Measurements from ENCODE around the gene SLC30A10. TPM values are rescaled to one million over a fixed set of nuclear protein-coding genes. Genes with fewer than 3 reads are reported as not detected.
"Not testable (repeated sequence)": the region's sequence is repeated elsewhere in the genome, so short reads cannot be mapped to it uniquely, and the experiment has no call there.

The SLC30A10 gene
- total and polyA plus RNA-seq, 7 experiments from 2014 or later: not detected

- intact Hi-C loops (cut with micrococcal nuclease): not testable (repeated sequence)
Measured at GRCh38 chr1:219948766-219949165, 20.4 kb upstream of the SLC30A10 start.

GRCh38 chr1:219945795-219946194 is 17.4 kb upstream of the SLC30A10 start:
- no peak overlapping the region for H3K4me3 ChIP-seq (ENCODE audit: low read length)
- intact Hi-C loops (cut with micrococcal nuclease): no loop called here
- CTCF ChIA-PET: no interaction called here
- Mint-ChIP-seq H3K27me3 (peaks cover 22 to 35% (median 25%) of the 10 kb centered on the region in 5 donors), H3K4me1 (peaks cover 0 to 2% (median 0%) of the 10 kb centered on the region in 7 donors), H3K4me3 (no peak overlapping the region), H3K36me3 (no peaks in the 10 kb centered on the region), H3K27ac (no peak overlapping the region), H3K9me3 (peaks cover 0 to 18% (median 5%) of the 10 kb centered on the region in 11 donors)
- ATAC-seq (no peak), DNase-seq (no peak)
- H3K36me3 ChIP-seq (ENCODE audit: control insufficient read depth in 2 of 3, insufficient read depth in 3 of 3, low read length in 3 of 3): no peaks in the 10 kb centered on the region
- no peaks in the 10 kb centered on the region for H3K9me3 ChIP-seq (ENCODE audit: control insufficient read depth in 2 of 3, low read length in 3 of 3)
- H3K27ac ChIP-seq (ENCODE audit: low read depth, low read length): no peak overlapping the region
- POLR2A ChIA-PET: no interaction called here
- H3K4me1 ChIP-seq (ENCODE audit: control insufficient read depth in 2 of 2, insufficient read depth in 2 of 2, low read length in 2 of 2): no peaks in the 10 kb centered on the region
- H3K27me3 ChIP-seq (ENCODE audit: control insufficient read depth in 2 of 2, insufficient read depth in 2 of 2, low read length in 2 of 2): no peaks in the 10 kb centered on the region

More at GRCh38 chr1:219948766-219949165, 20.4 kb upstream of the SLC30A10 start:
- H3K27me3 Mint-ChIP-seq: peaks cover 8 to 17% (median 14%) of the 10 kb centered on the region in 5 donors
- ATAC-seq; H3K27me3 ChIP-seq (ENCODE audit: control insufficient read depth in 2 of 2, insufficient read depth in 2 of 2, low read length in 2 of 2); H3K4me1 ChIP-seq (ENCODE audit: control insufficient read depth in 2 of 2, insufficient read depth in 2 of 2, low read length in 2 of 2); POLR2A ChIA-PET; H3K36me3 Mint-ChIP-seq; H3K4me3 Mint-ChIP-seq; H3K27ac Mint-ChIP-seq; H3K9me3 Mint-ChIP-seq; H3K27ac ChIP-seq (ENCODE audit: low read depth, low read length); H3K9me3 ChIP-seq (ENCODE audit: control insufficient read depth in 2 of 3, low read length in 3 of 3); H3K4me1 Mint-ChIP-seq; DNase-seq; H3K4me3 ChIP-seq (ENCODE audit: low read length); H3K36me3 ChIP-seq (ENCODE audit: control insufficient read depth in 2 of 3, insufficient read depth in 3 of 3, low read length in 3 of 3); CTCF ChIA-PET: not testable (repeated sequence)

- Histone ChIP-seq H3K9me3 (ENCODE audit: control insufficient read depth in 2 of 3, low read length in 3 of 3) (no peaks in the 10 kb centered on the region), H3K4me1 (ENCODE audit: control insufficient read depth in 2 of 2, insufficient read depth in 2 of 2, low read length in 2 of 2) (no peaks in the 10 kb centered on the region), H3K27ac (ENCODE audit: low read depth, low read length) (no peak overlapping the region), H3K27me3 (ENCODE audit: control insufficient read depth in 2 of 2, insufficient read depth in 2 of 2, low read length in 2 of 2) (no peaks in the 10 kb centered on the region), H3K4me3 (ENCODE audit: low read length) (no peak overlapping the region), H3K36me3 (ENCODE audit: control insufficient read depth in 2 of 3, insufficient read depth in 3 of 3, low read length in 3 of 3) (no peaks in the 10 kb centered on the region)
- ChIA-PET POLR2A (no interaction called here), CTCF (no interaction called here)
- peaks cover 0 to 2% (median 0%) of the 10 kb centered on the region in 7 donors for H3K4me1 Mint-ChIP-seq
- H3K36me3 Mint-ChIP-seq: no peaks in the 10 kb centered on the region
- no peak overlapping the region for H3K27ac Mint-ChIP-seq
- H3K9me3 Mint-ChIP-seq: peaks cover 0 to 18% (median 5%) of the 10 kb centered on the region in 11 donors
- intact Hi-C loops (cut with micrococcal nuclease): no loop called here
- no peak for DNase-seq
- H3K27me3 Mint-ChIP-seq: peaks cover 26 to 69% (median 53%) of the 10 kb centered on the region in 5 donors
- no peak overlapping the region for H3K4me3 Mint-ChIP-seq
- ATAC-seq: no peak
Measured at GRCh38 chr1:219941179-219942118, 13.1 kb upstream of the SLC30A10 start.

DNA sequence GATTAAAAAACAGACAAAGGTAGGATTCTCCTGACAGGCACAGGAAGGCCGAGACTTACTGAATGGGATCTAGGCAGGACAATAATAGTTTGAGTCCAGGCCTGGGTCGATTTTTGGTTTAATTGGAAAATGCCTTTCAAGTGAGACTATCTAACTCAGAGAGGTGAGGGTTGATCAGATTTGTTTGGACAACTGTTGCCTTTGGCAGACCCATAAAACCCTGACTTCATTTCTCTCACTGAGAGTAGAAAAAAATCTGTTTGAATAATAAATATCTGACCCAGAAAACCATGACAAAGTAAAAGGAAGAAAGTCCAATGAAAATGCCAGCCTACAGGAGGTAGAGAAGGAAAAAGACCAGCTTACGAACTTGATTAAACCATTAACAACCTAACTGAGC is 12.3 kb upstream of the SLC30A10 start:
- no peaks in the 10 kb centered on the region for H3K36me3 ChIP-seq (ENCODE audit: control insufficient read depth in 2 of 3, insufficient read depth in 3 of 3, low read length in 3 of 3)
- H3K27me3 ChIP-seq (ENCODE audit: control insufficient read depth in 2 of 2, insufficient read depth in 2 of 2, low read length in 2 of 2): no peaks in the 10 kb centered on the region
- Mint-ChIP-seq H3K27ac (no peak overlapping the region), H3K27me3 (peaks cover 26 to 69% (median 53%) of the 10 kb centered on the region in 5 donors), H3K4me1 (peaks cover 0 to 2% (median 0%) of the 10 kb centered on the region in 7 donors), H3K36me3 (no peaks in the 10 kb centered on the region), H3K9me3 (peaks cover 0 to 18% (median 5%) of the 10 kb centered on the region in 11 donors), H3K4me3 (no peak overlapping the region)
- H3K27ac ChIP-seq (ENCODE audit: low read depth, low read length): no peak overlapping the region
- intact Hi-C loops (cut with micrococcal nuclease): no loop called here
- H3K9me3 ChIP-seq (ENCODE audit: control insufficient read depth in 2 of 3, low read length in 3 of 3): no peaks in the 10 kb centered on the region
- ChIA-PET CTCF (no interaction called here), POLR2A (no interaction called here)
- no peak for ATAC-seq
- no peaks in the 10 kb centered on the region for H3K4me1 ChIP-seq (ENCODE audit: control insufficient read depth in 2 of 2, insufficient read depth in 2 of 2, low read length in 2 of 2)
- H3K4me3 ChIP-seq (ENCODE audit: low read length): no peak overlapping the region
- no peak for DNase-seq

GRCh38 chr1:219938706-219939105 is 10.3 kb upstream of the SLC30A10 start:
- H3K4me3 ChIP-seq (ENCODE audit: low read length): no peak overlapping the region
- DNase-seq (no peak), ATAC-seq (no peak)
- H3K27me3 ChIP-seq (ENCODE audit: control insufficient read depth in 2 of 2, insufficient read depth in 2 of 2, low read length in 2 of 2): no peaks in the 10 kb centered on the region
- no peaks in the 10 kb centered on the region for H3K36me3 ChIP-seq (ENCODE audit: control insufficient read depth in 2 of 3, insufficient read depth in 3 of 3, low read length in 3 of 3)
- Mint-ChIP-seq H3K36me3 (no peaks in the 10 kb centered on the region), H3K27me3 (peaks cover 23 to 62% (median 45%) of the 10 kb centered on the region in 5 donors), H3K27ac (no peak overlapping the region), H3K9me3 (peaks cover 0 to 14% (median 1%) of the 10 kb centered on the region in 11 donors), H3K4me1 (peaks cover 0 to 2% (median 0%) of the 10 kb centered on the region in 7 donors), H3K4me3 (no peak overlapping the region)
- H3K27ac ChIP-seq (ENCODE audit: low read depth, low read length): no peak overlapping the region
- H3K4me1 ChIP-seq (ENCODE audit: control insufficient read depth in 2 of 2, insufficient read depth in 2 of 2, low read length in 2 of 2): no peaks in the 10 kb centered on the region
- ChIA-PET CTCF (no interaction called here), POLR2A (no interaction called here)
- intact Hi-C loops (cut with micrococcal nuclease): no loop called here
- H3K9me3 ChIP-seq (ENCODE audit: control insufficient read depth in 2 of 3, low read length in 3 of 3): no peaks in the 10 kb centered on the region

DNA sequence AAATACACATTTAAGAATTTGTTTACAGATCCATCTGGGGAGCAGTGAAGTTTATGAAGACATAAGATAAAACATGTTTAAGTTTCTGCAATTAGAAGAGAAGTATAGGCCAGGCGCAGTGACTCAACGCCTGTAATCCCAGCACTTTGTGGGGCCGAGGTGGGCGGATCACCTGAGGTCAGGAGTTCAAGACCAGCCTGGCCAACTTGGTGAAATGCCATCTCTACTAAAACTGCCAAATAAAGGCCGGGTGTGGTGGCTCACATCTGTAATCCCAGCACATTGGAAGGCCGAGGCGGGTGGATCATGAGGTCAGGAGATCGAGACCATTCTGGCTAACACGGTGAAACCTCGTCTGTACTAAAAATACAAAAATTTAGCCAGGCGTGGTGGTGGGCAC is 5.4 kb upstream of the SLC30A10 start:
- H3K4me1 ChIP-seq (ENCODE audit: control insufficient read depth in 2 of 2, insufficient read depth in 2 of 2, low read length in 2 of 2); H3K4me1 Mint-ChIP-seq; DNase-seq; H3K4me3 Mint-ChIP-seq; H3K27ac Mint-ChIP-seq; H3K4me3 ChIP-seq (ENCODE audit: low read length); POLR2A ChIA-PET; H3K9me3 ChIP-seq (ENCODE audit: control insufficient read depth in 2 of 3, low read length in 3 of 3); H3K27me3 ChIP-seq (ENCODE audit: control insufficient read depth in 2 of 2, insufficient read depth in 2 of 2, low read length in 2 of 2); H3K36me3 Mint-ChIP-seq; CTCF ChIA-PET; ATAC-seq; H3K27ac ChIP-seq (ENCODE audit: low read depth, low read length); H3K9me3 Mint-ChIP-seq; H3K36me3 ChIP-seq (ENCODE audit: control insufficient read depth in 2 of 3, insufficient read depth in 3 of 3, low read length in 3 of 3); intact Hi-C loops (cut with micrococcal nuclease): not testable (repeated sequence)
- peaks cover 30 to 54% (median 46%) of the 10 kb centered on the region in 5 donors for H3K27me3 Mint-ChIP-seq

DNA sequence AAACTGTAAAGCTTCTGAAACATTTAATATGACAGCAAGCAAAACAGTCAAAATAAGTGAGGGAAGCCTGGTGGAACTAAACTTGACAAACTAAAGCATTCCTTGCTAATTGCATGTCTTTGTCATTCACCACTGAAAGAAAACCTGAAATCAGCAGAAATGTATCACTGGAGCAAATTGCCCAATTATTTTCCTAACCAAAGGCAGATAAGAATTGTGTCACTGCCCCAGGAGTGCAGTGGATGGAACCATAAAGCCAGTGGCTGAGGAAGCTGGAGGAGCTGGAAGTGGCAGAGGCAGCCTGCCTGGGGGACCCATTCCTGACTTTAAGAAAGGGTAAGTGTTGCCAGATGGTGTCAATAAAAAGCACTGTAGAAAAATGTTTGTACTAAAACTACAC is 2.7 kb upstream of the SLC30A10 start:
- Mint-ChIP-seq H3K27ac (no peak overlapping the region), H3K36me3 (no peaks in the 10 kb centered on the region), H3K4me3 (peak overlapping the region in 1 of 10 donors; percentile 25), H3K9me3 (no peaks in the 10 kb centered on the region), H3K4me1 (peaks cover 7 to 15% (median 14%) of the 10 kb centered on the region in 7 donors), H3K27me3 (peaks cover 39 to 52% (median 46%) of the 10 kb centered on the region in 5 donors)
- CTCF ChIA-PET: no interaction called here
- Histone ChIP-seq H3K4me3 (ENCODE audit: low read length) (no peak overlapping the region), H3K4me1 (ENCODE audit: control insufficient read depth in 2 of 2, insufficient read depth in 2 of 2, low read length in 2 of 2) (no peaks in the 10 kb centered on the region), H3K27me3 (ENCODE audit: control insufficient read depth in 2 of 2, insufficient read depth in 2 of 2, low read length in 2 of 2) (no peaks in the 10 kb centered on the region), H3K9me3 (ENCODE audit: control insufficient read depth in 2 of 3, low read length in 3 of 3) (no peaks in the 10 kb centered on the region), H3K27ac (ENCODE audit: low read depth, low read length) (no peak overlapping the region), H3K36me3 (ENCODE audit: control insufficient read depth in 2 of 3, insufficient read depth in 3 of 3, low read length in 3 of 3) (no peaks in the 10 kb centered on the region)
- intact Hi-C loops (cut with micrococcal nuclease): no loop called here
- POLR2A ChIA-PET: no interaction called here
- no peak for DNase-seq
- no peak for ATAC-seq

Measured in naive thymus-derived CD4-positive, alpha-beta T cell (primary cell).